ENCODE results near the gene FBRSL1.

FBRSL1 gene

GRCh38 chr12:132542661-132543060 is 52.7 kb downstream of the FBRSL1 start:
- DNase-seq (ENCODE audit: low spot score): no peak

- no peak for DNase-seq (ENCODE audit: low spot score)
These were observed 53.5 kb downstream of the FBRSL1 start for GRCh38 chr12:132543298-132544079.

GRCh38 chr12:132544080-132544397 is 54.1 kb downstream of the FBRSL1 start:
- DNase-seq (ENCODE audit: low spot score): no peak

- no peak for DNase-seq (ENCODE audit: low spot score)
These were observed 54.5 kb downstream of the FBRSL1 start for GRCh38 chr12:132544498-132544897.

- no peak for DNase-seq (ENCODE audit: low spot score)
These were observed 55.4 kb downstream of the FBRSL1 start for GRCh38 chr12:132545164-132545953.

- no peak for DNase-seq (ENCODE audit: low spot score)
These were observed 56.0 kb downstream of the FBRSL1 start for GRCh38 chr12:132545955-132546354.

- DNase-seq (ENCODE audit: low spot score): no peak
These were observed 56.7 kb downstream of the FBRSL1 start for GRCh38 chr12:132546647-132547046.

GRCh38 chr12:132547205-132547740 is 57.3 kb downstream of the FBRSL1 start:
- DNase-seq (ENCODE audit: low spot score): no peak

- no peak for DNase-seq (ENCODE audit: low spot score)
These were observed 58.6 kb downstream of the FBRSL1 start for GRCh38 chr12:132548430-132549058.

- no peak for DNase-seq (ENCODE audit: low spot score)
These were observed 59.1 kb downstream of the FBRSL1 start for GRCh38 chr12:132549059-132549458.

GRCh38 chr12:132550014-132550802 is 60.3 kb downstream of the FBRSL1 start:
- DNase-seq (ENCODE audit: low spot score): no peak

- no peak for DNase-seq (ENCODE audit: low spot score)
These were observed 61.1 kb downstream of the FBRSL1 start for GRCh38 chr12:132550830-132551640.

GRCh38 chr12:132551641-132552031 is 61.7 kb downstream of the FBRSL1 start:
- no peak for DNase-seq (ENCODE audit: low spot score)

GRCh38 chr12:132554845-132555630 is 65.1 kb downstream of the FBRSL1 start:
- peak; percentile 80 for DNase-seq (ENCODE audit: low spot score)

GRCh38 chr12:132555686-132556085 is 65.7 kb downstream of the FBRSL1 start:
- DNase-seq (ENCODE audit: low spot score): no peak

- no peak for DNase-seq (ENCODE audit: low spot score)
These were observed 66.3 kb downstream of the FBRSL1 start for GRCh38 chr12:132556216-132556615.

- DNase-seq (ENCODE audit: low spot score): no peak
These were observed 66.8 kb downstream of the FBRSL1 start for GRCh38 chr12:132556801-132557200.

- DNase-seq (ENCODE audit: low spot score): no peak
These were observed 67.5 kb downstream of the FBRSL1 start for GRCh38 chr12:132557291-132558015.

GRCh38 chr12:132558042-132558856 is 68.3 kb downstream of the FBRSL1 start:
- no peak for DNase-seq (ENCODE audit: low spot score)
